H1 (cell line): ENCODE measurements around the gene CAMK1G.

Experiments
- CTCF ChIP-seq, 3 experiments: IDR thresholded peaks; 1 replicate in 2 of 3; 2 replicates in 1 of 3; pipeline versions ENCODE4 v1.5.1 to v1.6.1; 2011; ENCODE audit warnings: low read length in 3 of 3, mild to moderate bottlenecking in 3 of 3, inconsistent platforms in 2 of 3, low read depth in 1 of 3, moderate library complexity in 1 of 3; ENCODE audit not compliant: insufficient read depth in 1 of 3; ENCODE audit errors: control extremely low read depth in 1 of 3
- EZH2 ChIP-seq: fragments of 200-600 bp; sonication (generic); IDR thresholded peaks from 2 replicates; pipeline ENCODE4 v1.7.1; 2012; ENCODE audit warnings: low read depth, mild to moderate bottlenecking, moderate library complexity, low read length, inconsistent platforms; ENCODE audit not compliant: severe bottlenecking
- GTF2F1 ChIP-seq: IDR thresholded peaks from 2 replicates; pipeline ENCODE4 v1.6.1; 2012; ENCODE audit warnings: low read depth, low read length, improper control_type of control experiment, borderline replicate concordance
- KDM1A ChIP-seq: fragments of 200-600, 300-600 bp; sonication (generic); IDR thresholded peaks from 2 replicates; pipeline ENCODE4 v1.7.1; 2016; ENCODE audit warnings: mild to moderate bottlenecking, low read length, borderline replicate concordance
- MAFK ChIP-seq: IDR thresholded peaks from 2 replicates; pipeline ENCODE4 v1.6.1; 2012; ENCODE audit warnings: low read depth, mild to moderate bottlenecking, improper control_type of control experiment, low read length
- MAX ChIP-seq: IDR thresholded peaks from 2 replicates; pipeline ENCODE4 v1.6.1; 2012; ENCODE audit warnings: inconsistent platforms
- POLR2A ChIP-seq, 2 experiments: IDR thresholded peaks; 1 replicate in 1 of 2; 2 replicates in 1 of 2; pipeline ENCODE4 v1.6.1; 2011; ENCODE audit warnings: low read depth in 2 of 2, low read length in 2 of 2, mild to moderate bottlenecking in 2 of 2; ENCODE audit errors: control extremely low read depth in 1 of 2
- POLR2AphosphoS5 ChIP-seq: IDR thresholded peaks from 2 replicates; pipeline ENCODE4 v1.6.1; 2011; ENCODE audit warnings: low read depth, low read length
- TBP ChIP-seq: IDR thresholded peaks from 2 replicates; pipeline ENCODE4 v1.6.1; 2011; ENCODE audit warnings: low read depth, low read length, improper control_type of control experiment
- USF2 ChIP-seq: IDR thresholded peaks from 2 replicates; pipeline ENCODE4 v1.6.1; 2011; ENCODE audit warnings: low read length, improper control_type of control experiment
- ZNF274 ChIP-seq: IDR thresholded peaks from 2 replicates; pipeline ENCODE4 v1.7.0; 2012; ENCODE audit warnings: low read length, borderline replicate concordance; ENCODE audit errors: extremely low read depth

- no peak for TF ChIP-seq KDM1A
- no peak for TF ChIP-seq CTCF (IDR thresholded peaks at IDR 0.05; ENCODE audit: control extremely low read depth in 1 of 3, insufficient read depth in 1 of 3, low read depth in 1 of 3, low read length in 3 of 3)
- TF ChIP-seq ZNF274: no peak
- TF ChIP-seq POLR2A (IDR thresholded peaks at IDR 0.05; ENCODE audit: control extremely low read depth in 1 of 2, low read depth in 2 of 2, low read length in 2 of 2): no peak
- no peak for TF ChIP-seq GTF2F1
- TF ChIP-seq POLR2AphosphoS5: no peak
- no peak for TF ChIP-seq MAX
- no peak for TF ChIP-seq USF2
- no peak for TF ChIP-seq MAFK
- no peak for TF ChIP-seq TBP
- TF ChIP-seq EZH2: no peak
These were observed 30.6 kb downstream of the CAMK1G start for GRCh38 chr1:209614151-209614420.
